GM18507 (cell line): ENCODE measurements around the gene SNPH.

Source experiments
- DNase-seq: peaks from one replicate; pipeline ENCODE4 v3.0.0; 2011; ENCODE audit warnings: low read depth; ENCODE audit not compliant: insufficient read length; ENCODE audit errors: extremely low spot score
- FAIRE-seq: peaks from 2 replicates; lab custom pipeline; 2011; peaks lifted over from hg19 to GRCh38; lab: Jason Lieb, UNC

The SNPH gene

DNA sequence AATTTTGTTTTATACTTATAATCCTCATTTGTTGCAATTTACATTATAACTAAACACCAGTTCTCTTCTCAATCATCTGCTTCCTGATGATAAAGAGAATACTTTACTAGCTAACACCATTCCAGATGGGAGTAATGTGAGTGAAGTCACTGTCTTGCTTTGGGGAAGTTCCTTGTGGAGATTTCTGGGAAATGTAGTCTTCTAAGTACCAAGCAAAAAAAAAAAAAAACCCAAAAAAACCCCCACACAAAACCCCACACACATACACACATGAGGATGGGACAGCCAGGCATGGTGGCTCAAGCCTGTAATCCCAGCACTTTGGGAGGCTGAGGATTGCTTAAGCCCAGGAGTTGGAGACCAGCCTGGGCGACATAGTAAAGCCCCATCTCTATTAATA lies 2.2 kb upstream of the SNPH start:
- FAIRE-seq (no peak), DNase-seq (no peak)

DNA sequence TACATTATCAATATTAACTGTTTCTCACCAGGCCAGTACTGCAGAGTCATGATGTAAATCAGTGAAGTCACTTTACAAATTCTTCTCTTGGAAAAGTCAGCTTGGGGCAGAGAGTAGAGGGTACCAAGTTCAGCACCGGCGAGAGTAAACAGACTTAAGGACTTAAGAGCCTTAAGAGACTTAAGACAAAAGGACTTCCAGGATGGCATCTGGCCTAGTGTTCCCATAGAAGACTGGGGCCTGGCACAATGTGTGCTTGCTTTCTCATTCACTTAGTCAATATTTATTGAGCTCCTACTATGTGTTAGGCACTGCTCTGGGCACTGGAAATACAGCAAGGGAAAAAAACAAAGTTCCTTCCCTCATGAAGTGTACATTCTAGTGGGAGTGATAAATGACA lies 1.4 kb upstream of the SNPH start:
- no peak for DNase-seq

DNA sequence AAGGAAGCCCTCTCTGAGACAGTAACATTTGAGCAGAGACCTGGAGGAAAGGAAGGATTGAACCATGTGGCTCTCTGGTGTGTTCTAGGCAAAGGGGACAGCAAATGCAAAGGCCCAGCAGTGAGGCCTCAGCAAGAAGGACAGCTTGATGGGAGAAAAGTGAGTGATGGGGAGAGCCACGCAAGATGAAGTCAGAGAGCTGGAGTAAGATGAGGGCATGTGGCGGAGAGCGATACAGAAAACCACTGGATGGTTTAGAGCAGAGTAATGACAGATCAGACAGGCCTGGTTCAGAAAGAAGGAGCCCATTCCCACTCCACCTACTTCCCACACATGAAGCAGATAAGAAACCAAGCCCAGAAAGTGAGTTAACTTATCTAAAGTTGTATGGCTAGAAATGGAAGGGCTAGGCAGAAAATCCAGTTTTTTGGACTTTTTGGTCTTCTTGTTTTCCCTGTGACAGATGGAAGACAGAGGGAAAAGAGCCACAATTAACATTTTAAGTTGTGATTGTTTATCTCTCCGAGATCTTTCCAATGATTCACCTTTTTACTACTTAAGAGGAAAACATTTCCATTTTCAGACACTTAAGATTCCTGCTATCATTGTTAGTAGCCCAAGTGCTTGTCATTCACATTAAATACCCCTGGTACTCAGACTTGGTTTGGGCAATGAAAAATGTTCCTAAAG lies 723 bp upstream of the SNPH start:
- no peak for FAIRE-seq
- no peak for DNase-seq

More for the DNA sequence above, 1.4 kb upstream of the SNPH start:
- FAIRE-seq, result no peak

DNA sequence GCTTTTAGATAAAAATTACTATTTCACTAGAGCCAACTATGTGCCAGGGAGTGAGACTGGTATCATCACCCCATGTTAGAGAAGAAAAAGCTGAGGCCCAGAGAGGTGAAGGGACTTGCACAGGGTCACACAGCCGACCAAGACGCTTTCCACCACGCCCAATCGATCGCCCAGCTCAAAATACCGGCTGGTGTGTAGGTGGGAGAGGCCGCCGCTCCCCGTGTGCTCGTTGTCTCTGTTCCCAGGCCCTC lies 253 bp upstream of the SNPH start:
- FAIRE-seq (no peak), DNase-seq (no peak)

DNA sequence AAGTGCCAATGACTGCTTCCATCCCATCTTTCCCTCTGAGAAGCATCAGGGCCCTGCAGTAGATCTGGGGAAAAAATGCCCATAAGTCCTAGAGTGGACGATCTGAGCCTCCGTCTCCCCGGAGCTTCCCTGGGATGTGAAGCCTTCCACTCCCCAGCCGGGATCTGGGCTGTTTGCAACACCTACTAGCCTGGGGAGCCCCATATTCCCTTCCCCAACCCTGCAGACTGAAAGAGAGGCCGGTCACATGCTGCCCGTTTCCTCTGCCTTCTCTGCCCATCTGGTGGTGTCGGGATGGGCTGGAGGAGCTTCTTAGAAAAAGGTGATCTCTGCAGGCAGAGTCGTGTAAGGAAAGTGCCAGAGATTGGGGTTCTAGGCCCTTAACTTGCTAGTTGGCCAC lies 1.1 kb downstream of the SNPH start:
- no peak for FAIRE-seq

DNA sequence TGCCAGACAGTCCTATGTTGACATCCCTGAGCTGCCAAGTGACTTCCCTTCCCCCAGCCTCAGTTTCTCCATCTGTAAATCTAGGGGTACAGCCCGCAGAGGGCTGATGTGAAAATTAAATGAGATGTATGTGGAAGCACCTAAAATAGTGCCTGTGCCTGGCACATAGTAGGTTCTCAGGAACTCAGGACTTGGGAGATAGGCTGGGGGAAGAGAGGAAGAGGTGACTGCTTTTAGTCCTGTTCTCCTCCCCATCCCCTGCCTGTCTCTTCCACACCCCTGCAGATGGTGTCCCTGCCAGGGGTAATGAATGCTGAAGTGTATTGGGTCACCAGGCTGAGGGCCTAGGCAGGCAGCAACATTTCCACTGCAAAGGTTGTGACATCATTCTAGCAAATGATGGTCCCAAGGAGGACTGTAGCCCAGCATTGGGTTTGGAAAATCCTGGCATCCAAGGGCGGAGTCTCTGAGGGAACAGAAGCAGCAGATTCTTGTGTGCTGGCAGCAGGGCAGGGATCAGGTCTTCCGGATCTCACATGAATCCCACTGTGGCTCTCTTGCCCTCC lies 1.8 kb downstream of the SNPH start:
- no peak for FAIRE-seq

More for the DNA sequence above, 1.1 kb downstream of the SNPH start:
- no peak for DNase-seq

DNA sequence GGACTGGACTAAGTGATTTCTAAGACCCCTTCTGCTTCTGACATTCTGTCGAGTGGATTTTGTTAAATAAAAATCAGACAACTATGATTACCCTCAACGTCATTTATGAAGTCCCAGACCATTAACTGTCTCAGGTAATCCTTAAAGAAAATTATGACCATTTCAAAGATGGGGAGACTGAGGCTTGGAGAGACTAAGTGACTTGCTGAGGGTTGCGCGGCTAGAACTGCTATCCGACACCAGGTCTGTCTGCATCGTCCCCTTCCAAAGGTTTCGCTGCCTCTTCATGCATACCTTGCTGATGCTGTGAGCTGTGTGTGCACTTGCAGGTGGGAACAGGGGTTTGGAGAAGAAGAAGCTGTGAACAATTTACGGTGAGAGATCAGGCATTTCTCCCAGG lies 3.1 kb downstream of the SNPH start:
- DNase-seq, result no peak
- FAIRE-seq, result no peak

More for the DNA sequence above, 1.8 kb downstream of the SNPH start:
- DNase-seq, result no peak

DNA sequence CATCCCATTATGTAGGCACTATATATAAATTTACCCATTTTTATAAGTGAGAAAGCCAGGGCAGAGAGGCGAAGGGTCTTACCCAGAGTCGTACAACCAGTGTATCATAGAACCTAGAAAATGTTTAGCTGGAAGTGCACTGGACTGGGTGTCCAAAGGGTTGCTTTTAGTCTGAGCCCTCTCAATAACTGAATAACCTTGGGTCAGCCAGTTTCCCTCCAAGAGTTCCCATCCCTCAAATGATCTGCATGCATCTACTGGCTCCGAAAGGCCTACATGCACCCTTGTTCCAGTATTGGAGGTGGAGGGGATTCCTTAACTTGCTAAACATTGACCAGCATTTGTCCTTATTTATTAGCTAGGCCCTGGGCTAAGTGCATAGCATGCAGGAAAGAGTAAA lies 3.8 kb downstream of the SNPH start:
- DNase-seq (no peak), FAIRE-seq (no peak)

DNA sequence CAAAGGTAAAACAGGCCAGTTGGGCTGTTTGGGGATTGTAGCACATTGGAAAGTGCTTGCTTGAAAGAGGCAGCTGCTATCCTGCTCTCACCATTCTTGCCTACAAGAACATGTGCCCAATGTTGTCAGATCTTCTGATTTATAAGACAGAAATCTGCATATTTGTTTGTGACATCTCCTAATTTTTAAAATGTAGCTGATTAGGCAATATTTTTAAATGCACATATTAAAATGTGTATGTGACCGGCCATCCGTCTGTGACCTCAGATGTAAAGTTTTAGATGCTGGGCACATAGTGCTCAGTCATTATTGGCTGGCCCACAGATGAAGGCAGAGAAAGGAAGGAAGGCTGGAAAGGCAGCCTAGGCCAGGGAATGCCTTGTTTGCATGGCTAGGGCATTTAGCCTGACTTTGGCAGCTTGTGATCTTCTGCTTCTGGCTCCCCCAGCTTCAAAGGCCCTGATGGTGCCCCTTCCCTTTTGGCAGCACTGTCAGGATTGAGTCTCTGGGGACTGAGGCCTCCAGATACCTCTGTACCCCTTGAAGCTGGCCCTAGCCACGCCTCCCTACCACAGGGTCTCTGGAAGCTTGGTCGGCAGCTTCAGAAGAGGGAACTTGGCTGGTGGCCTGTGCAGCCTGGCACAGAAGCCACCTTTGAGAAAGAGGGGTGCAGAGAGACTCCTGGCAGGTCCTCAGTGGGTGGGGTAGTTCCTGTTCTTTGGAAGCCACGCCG lies 6.4 kb downstream of the SNPH start:
- no peak for DNase-seq
- no peak for FAIRE-seq

DNA sequence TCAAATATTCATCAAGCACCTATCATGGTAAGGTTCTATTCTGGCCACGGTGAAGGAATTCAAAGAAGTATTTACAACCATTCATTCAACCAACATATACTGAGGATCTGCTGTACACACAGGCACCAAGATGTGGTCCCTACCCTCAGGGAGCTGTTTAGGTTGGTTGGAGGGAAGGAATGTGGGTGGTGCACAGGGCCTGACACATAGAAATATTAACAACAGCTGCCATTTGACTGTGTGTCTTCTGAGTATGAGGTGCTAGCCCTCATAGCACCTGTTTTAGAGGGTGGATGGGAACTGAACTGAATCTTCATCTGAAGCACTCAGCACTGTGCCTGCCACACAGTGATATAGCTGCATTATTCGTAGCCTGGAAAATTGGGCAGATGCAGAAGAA lies 7.3 kb downstream of the SNPH start:
- FAIRE-seq (no peak), DNase-seq (no peak)

DNA sequence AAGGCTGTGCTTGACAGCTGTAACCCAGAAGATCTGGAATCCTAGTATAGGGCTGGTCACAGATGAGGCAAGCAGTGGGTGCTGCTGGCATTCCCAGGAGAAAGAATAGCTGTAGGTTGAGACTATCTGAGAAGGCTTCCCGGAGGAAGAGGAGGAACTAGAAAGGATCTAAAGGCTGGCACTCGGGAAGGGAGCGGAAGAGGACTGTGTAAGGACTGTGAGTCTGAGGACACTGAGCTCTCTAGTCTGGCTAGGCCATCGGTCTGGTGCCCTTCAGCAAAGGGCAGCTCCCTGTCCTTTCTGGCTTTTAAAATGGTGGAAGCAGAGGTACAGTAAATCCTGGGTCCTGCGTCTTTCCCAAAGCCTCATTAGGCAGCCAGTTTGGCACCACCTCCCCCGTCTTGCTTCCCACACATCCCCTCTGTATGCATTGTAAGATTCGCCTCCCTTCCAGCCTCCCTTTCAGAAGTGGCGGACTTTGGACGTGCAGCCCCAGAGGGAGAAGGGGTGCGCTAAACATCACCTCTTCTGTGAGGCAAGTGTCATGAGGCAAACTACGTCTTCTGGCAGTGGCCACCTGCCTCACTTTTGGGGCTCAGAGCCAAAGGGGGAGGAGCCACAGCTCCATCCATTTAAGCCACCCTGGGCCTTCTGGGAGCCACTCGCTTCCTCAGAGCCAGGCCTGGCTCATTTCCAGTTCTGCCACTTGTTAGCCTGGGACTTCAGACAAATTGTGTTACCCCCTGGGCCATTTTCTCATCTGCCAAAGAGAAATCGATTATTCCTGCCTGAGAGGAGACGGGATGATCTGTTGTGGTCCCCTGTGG lies 8.6 kb downstream of the SNPH start:
- FAIRE-seq, result no peak
- no peak for DNase-seq

DNA sequence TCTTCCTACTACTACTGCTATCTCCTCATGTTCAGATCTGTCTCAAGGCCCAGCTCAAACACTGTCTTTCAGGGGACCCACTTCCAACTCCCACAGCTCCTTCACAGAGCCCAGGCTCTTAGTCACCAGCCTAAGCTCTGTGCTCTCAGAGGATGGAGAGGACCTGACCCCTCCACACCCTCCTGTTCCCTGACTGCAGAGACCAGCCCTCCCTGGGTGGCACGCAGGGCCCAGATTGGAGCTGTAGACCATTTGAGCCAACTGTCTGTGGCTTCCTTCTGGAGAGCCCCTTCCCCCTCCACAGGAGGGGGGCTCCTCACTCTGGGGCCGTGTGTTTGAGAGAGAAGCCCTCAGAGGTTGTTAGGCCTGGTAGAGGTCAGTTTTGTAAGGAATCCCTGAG lies 9.8 kb downstream of the SNPH start:
- DNase-seq, result no peak
- no peak for FAIRE-seq

DNA sequence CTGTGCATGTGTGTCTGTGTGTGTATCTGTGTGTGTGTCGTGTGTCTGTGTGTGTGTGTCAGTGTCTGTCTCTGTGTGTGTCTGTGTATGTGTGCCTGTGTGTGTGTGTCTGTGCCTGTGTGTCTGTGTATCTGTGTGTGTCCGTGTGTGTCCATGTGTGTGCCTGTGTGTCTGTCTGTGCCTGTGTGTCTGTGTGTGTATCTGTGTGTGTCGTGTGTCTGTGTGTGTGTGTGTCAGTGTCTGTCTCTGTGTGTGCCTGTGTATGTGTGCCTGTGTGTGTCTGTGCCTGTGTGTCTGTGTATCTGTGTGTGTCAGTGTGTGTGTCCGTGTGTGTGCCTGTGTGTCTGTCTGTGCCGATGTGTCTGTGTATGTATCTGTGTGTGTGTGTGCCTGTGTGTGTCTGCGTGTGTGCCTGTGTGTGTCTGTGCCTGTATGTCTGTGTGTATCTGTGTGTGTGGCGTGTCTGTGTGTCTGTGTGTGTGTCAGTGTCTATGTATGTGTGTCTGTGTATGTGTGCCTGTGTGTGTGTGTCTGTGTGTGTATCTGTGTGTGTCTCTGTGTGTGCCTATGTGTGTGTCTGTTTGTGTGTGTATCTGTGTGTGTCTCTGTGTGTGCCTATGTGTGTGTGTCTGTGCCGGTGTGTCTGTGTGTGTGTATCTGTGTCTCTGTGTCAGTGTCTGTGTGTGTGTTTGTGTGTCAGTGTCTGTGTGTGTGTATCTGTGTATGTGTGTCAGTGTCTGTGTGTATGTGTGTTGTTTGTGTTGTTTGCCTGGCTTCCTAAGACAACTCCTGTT lies 11.6 kb downstream of the SNPH start:
- DNase-seq (no peak), FAIRE-seq (peak; percentile 5)

DNA sequence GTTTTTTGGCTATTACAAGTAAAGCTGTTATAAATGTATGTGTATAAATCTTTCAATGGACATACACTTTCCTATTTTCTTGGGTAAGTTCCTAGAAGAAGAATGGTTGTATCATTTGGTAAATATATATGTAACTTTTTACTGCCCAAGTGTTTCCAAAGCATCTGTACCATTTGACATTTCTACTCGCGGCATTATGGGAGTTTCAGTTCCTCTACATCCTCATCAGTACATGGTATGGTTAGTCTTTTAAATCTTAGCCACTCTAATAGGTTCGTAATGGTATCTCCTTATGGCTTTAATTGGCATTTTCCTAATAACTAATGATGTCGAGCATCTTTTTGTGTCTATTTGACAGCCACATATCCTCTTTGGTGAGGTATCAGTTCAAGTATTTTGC lies 12.9 kb downstream of the SNPH start:
- no peak for FAIRE-seq

DNA sequence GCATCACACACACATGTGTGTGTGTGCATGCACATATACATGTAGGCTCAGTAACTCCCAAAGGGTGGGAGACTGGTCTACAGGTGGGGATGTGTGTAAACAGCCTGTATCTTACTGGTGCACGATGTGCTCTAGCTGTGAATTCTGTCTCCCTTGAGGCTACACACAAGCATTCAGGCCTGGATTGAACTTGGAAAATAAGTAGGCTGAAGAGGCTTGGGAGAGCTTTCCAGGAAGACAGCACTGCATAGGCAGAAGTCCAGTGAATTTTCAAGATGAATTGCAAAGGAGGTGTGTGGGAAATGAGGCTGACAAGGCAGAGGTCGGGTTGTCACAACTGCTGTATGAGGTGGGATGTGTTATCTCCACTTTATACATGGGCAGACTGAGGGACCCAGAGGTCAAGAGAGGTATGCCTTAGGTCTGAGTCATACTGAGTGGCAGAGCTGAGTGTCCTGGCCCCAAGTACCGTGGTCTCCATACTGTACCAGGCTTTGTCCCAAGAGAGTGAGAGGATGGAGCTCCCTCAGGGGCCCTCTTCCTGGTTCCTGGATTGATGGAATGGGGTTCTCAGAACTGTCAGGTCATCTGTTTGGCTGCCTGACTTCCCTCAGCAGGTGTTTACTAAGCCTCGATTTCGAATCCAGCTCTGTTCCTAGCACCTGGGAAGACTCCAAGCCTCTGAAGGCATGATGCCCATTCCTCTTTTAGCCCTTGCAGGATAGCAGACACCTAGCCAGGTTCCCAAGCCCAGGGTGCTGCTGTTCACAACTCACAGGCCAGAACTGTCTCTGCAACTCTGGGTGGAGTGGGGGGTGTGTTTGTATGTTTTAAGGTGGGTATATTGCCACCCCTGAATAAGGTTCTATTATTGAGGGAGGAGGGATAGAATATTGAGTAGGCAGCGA lies 14.4 kb downstream of the SNPH start:
- no peak for DNase-seq
- FAIRE-seq, result no peak

More for the DNA sequence above, 12.9 kb downstream of the SNPH start:
- no peak for DNase-seq

DNA sequence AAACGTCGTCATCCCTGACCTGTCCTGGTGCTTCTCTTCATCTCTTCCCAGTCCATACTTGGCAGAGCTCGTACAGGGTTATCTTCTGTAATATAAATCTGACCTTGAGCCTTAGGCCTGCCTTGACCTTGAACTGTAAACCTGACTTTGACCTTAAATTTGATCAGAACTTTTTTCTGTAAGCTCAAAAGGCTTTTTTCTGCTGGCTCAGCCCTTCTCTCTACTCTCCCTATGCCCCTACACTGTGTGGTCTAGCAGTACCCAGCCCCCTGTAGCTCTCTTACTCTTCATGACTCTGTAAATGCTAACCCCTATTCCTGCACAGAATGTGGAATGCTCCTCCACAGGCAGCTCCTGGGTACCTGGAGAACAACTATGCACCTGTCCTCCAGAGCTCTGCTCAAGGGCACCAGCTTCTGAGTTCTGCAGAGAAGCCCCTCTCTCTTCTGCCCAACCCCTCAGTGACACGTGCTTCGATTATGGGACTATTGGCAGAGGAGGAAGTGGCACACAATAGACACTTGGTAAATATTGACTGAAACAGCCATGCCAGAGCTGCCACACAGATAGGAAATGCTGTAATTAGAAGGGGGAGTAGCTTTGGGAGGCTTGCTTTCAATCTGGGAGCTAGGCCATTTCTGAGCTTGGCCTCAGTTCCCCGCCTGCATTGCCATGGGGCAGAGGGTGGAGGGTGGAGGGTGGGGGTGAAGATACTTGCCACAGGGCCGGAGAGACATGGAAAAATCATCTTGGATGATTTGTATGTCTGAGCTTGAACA lies 15.4 kb downstream of the SNPH start:
- no peak for DNase-seq
- no peak for FAIRE-seq

DNA sequence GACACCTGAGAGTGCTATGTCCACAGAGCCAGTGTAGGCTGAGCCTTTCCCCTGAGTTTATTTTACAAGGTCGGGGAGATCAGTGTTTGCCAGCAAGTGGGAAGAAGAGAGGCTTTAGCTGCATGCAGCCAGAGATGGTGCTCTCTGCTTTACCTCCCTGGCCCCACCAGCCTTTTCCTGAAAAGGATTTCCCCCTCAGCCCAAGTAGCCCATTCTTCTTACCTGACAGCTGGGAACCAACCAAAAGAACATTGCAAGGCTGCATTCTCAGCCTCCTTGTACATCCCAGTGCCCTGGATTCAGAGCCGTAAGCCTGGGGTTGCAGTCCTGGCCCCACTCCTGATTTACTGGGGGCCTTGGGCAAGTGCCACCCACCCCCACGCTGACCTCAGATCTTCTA lies 16.9 kb downstream of the SNPH start:
- FAIRE-seq (no peak), DNase-seq (no peak)
